BJ (cell line): Measurements from ENCODE around the gene PHACTR2. TPM values are rescaled to one million over a fixed set of nuclear protein-coding genes. Genes with fewer than 3 reads are reported as not detected.

ENCODE experiments used
- CTCF ChIA-PET: fragments of 350-600 bp; formaldehyde crosslinking; extraction: SDS; loops from one replicate; lab custom pipeline; 2021; ENCODE audit warnings: antibody characterized with exemption, inconsistent platforms; lab: Yijun Ruan, JAX
- POLR2A ChIA-PET: fragments of 300-600 bp; sonication (Branson Sonifier 250); formaldehyde crosslinking; extraction: SDS; loops from one replicate; lab custom pipeline; 2021; ENCODE audit warnings: antibody characterized with exemption; lab: Charles Lee
- DNase-seq: peaks from one replicate; pipeline ENCODE4 v3.0.0-alpha.2; 2011; ENCODE audit warnings: low read depth
- H3K27me3 ChIP-seq: 2 replicates; pipeline ENCODE4 v1.6.0; 2011; ENCODE audit warnings: low read length; ENCODE audit not compliant: control insufficient read depth, insufficient read depth
- H3K36me3 ChIP-seq: 2 replicates; pipeline ENCODE4 v1.5.1; 2011; ENCODE audit warnings: low read length; ENCODE audit not compliant: control insufficient read depth, insufficient read depth
- H3K4me3 ChIP-seq: 2 replicates; pipeline ENCODE4 v1.5.1; 2011; ENCODE audit warnings: low read depth, mild to moderate bottlenecking, control low read depth, low read length
- polyA plus RNA-seq: library from polyadenylated mRNA; depleted of rRNA; stranded (reverse); fragments of >200 nt; gene quantifications from 2 replicates; pipeline ENCODE4 v1.2.3, GENCODE V29; 2011
- TF ChIP-seq, protein P1 (sequence below): IDR thresholded peaks from 2 replicates; pipeline ENCODE4 v1.5.1; 2011; ENCODE audit warnings: low read depth, mild to moderate bottlenecking, control low read depth, inconsistent platforms, low read length, moderate library complexity; ENCODE audit not compliant: insufficient read depth

The PHACTR2 gene
- polyA plus RNA-seq, 1 experiment: 26.0 TPM

DNA sequence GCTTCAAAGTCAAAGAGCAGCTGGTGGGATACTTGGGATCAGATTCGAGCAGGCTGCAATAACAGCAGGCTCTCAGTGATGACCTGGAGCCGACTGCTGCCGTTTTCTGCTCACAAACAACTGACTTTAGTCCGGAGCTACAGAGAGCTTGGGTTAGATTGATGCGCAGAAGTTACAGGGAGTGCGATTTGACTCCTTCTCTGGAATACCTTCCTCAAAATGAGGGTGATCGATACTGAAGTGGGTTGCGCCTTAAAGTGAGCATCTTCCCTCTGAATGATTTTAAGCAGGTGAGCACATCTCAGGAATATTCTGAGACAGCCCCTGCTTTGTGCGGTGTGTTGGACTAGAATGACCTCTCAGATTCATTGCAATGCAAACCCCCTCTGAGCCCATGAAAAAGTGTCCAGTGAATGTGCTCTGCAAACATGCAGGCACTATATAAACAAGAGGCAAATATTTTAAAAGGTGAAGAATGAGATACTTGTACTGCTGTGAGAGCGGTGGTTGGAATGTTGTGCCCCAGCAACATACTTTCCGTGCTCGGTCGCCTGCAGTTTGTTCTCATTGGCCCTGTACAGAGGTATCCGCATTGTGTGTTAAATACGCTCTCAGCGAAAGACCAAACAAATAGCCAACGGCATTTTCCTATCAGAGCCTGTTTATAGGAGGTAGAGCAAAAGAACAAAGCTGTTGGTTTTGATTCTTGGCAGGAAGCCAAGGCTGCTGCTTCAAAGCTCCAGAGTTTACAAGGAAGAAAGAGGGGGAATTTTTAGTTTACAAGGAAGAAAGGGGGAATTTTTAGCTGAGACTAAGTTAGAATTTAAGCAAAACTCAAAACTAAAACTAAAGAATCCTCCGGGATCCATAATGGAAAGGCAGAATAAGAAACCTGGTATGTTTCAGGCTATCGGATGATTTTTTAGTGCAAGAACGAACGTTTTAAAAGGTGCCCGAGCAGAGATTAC lies 67.7 kb downstream of the PHACTR2 start:
- TF ChIP-seq, protein P1, sequence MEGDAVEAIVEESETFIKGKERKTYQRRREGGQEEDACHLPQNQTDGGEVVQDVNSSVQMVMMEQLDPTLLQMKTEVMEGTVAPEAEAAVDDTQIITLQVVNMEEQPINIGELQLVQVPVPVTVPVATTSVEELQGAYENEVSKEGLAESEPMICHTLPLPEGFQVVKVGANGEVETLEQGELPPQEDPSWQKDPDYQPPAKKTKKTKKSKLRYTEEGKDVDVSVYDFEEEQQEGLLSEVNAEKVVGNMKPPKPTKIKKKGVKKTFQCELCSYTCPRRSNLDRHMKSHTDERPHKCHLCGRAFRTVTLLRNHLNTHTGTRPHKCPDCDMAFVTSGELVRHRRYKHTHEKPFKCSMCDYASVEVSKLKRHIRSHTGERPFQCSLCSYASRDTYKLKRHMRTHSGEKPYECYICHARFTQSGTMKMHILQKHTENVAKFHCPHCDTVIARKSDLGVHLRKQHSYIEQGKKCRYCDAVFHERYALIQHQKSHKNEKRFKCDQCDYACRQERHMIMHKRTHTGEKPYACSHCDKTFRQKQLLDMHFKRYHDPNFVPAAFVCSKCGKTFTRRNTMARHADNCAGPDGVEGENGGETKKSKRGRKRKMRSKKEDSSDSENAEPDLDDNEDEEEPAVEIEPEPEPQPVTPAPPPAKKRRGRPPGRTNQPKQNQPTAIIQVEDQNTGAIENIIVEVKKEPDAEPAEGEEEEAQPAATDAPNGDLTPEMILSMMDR: no peak
- CTCF ChIA-PET: no interaction called here
- no peaks in the 10 kb centered on the region for H3K36me3 ChIP-seq
- H3K4me3 ChIP-seq: no peak overlapping the region
- POLR2A ChIA-PET: no interaction called here
- no peak for DNase-seq
- H3K27me3 ChIP-seq: no peaks in the 10 kb centered on the region

DNA sequence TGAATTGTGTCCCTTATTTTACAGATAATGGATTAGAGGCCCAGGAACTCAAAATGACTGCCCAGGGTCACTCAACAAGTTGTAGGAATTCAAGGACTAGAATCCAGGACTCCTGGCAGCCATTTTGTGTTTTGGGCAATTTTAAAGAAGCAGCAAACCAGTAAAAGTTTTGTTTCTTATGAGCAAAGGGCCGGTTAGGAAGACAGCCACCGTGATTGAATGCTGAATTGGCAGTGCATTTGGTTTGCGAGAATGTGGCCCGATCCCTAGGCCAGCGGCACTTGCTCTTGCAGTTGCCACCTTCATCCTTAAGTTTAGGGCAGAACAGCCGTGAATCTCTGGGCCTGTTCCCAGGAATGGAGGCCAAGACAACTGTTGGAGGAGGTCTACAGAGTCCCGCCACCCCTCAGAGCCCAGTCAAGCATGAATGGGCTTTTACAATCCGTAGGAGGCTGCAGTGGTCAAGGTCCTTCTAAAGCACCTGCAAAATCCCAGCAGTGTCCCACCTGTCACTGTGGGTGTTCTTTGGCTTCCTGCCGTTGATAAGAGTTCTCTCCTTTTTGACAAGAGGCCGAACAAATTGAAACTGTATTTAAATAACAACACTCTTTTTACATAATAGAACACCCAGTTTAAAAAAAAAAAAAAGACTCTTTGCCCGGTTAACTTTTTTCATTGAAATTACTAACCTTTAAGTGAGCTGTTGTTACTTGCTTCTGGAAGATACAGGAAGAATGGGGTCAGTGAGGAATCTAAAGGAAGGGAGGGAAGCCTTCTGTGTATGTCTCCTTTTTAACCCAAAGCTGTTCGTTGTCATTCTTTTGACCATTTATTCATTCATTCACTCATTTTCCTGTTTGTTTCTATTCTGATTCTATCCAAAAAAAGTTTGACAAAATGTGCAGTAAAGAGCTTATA lies 68.7 kb downstream of the PHACTR2 start:
- TF ChIP-seq, protein P1: no peak
- DNase-seq: no peak
- CTCF ChIA-PET: interaction anchor here (0.9 kb wide), 1 partner anchor 67 kb away, joined by 4 read pairs; no protein-coding TSS in a partner anchor
- no peaks in the 10 kb centered on the region for H3K27me3 ChIP-seq
- H3K36me3 ChIP-seq: no peaks in the 10 kb centered on the region
- no peak overlapping the region for H3K4me3 ChIP-seq
- POLR2A ChIA-PET: no interaction called here

DNA sequence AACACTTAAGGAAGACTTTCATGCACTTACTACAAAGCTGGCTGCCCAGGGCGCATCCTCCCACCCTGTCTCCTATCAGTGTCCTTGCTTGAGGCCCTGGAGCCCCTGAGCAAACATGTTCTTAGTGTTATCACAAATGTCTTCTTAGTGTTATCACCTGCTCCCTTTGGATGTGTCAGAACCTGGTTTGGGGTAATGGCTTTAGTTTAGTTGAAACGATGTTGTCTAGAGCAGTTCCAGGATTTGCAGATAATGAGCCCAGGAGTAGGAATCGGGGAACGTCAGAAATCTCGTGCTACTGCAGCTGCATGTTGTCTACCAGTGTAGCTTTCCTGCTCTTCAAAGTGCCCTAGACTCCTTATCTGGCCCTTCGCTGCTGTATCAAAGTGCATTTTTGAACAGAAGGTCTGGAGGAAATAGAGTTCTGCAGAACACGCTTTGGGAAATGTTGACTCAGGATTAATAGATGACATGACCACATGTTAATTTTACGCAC lies 69.6 kb downstream of the PHACTR2 start:
- TF ChIP-seq, protein P1: no peak
- no peak for DNase-seq
- H3K27me3 ChIP-seq: no peaks in the 10 kb centered on the region
- ChIA-PET CTCF (interaction anchor here (0.9 kb wide), 1 partner anchor 66 kb away, joined by 4 read pairs; no protein-coding TSS in a partner anchor), POLR2A (no interaction called here)
- no peaks in the 10 kb centered on the region for H3K36me3 ChIP-seq
- no peak overlapping the region for H3K4me3 ChIP-seq

DNA sequence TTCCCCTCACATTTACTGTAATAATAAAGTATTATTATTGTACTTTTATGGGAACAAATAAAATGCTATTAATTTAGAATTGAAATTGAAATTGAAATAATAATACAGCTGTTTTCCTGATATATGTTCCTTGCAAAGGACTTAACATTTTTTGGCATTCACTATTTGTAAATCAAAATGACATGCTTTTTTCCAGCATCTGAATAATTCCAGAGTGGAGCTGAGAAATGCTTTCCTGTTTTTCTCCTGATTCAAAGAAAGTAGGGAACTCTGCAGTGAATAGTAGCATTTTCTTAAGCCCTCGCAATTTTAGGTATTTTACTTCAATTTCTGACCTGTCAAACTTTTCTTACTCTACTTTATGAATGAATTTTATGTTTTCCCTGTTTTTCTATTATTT lies 72.1 kb downstream of the PHACTR2 start:
- TF ChIP-seq, protein P1: no peak
- DNase-seq: no peak
- CTCF ChIA-PET: interaction anchor here (0.5 to 2.0 kb wide), 5 partner anchors 9 to 174 kb away, joined by 3 to 8 read pairs (median 5); no protein-coding TSS in a partner anchor
- H3K4me3 ChIP-seq: no peak overlapping the region
- H3K27me3 ChIP-seq: no peaks in the 10 kb centered on the region
- POLR2A ChIA-PET: no interaction called here
- peaks cover 1% of the 10 kb centered on the region; the same call in 1 of the 2 replicates for H3K36me3 ChIP-seq
